SW480 (cell line): ENCODE results near the gene FAAP100.

Experiments
- DNase-seq: peaks from one replicate; pipeline ENCODE4 v3.0.0-alpha.2; 2016; ENCODE audit warnings: low spot score

The FAAP100 gene

GRCh38 chr17:81524865-81525159 is 27.3 kb downstream of the FAAP100 start:
- no peak for DNase-seq

- DNase-seq = no peak
Measured at GRCh38 chr17:81524039-81524864, 27.9 kb downstream of the FAAP100 start.

- no peak for DNase-seq
Measured at GRCh38 chr17:81523402-81524038, 28.6 kb downstream of the FAAP100 start.

- no peak for DNase-seq
Measured at GRCh38 chr17:81522491-81523401, 29.4 kb downstream of the FAAP100 start.

- DNase-seq = no peak
Measured at GRCh38 chr17:81520021-81520901, 31.9 kb downstream of the FAAP100 start.

- peak; percentile 85 for DNase-seq
Measured at GRCh38 chr17:81519284-81520020, 32.7 kb downstream of the FAAP100 start.

- peak; percentile 54 for DNase-seq
Measured at GRCh38 chr17:81518785-81519283, 33.3 kb downstream of the FAAP100 start.

- DNase-seq = no peak
Measured at GRCh38 chr17:81518113-81518784, 33.9 kb downstream of the FAAP100 start.

GRCh38 chr17:81517339-81518112 is 34.6 kb downstream of the FAAP100 start:
- no peak for DNase-seq

GRCh38 chr17:81517009-81517338 is 35.2 kb downstream of the FAAP100 start:
- DNase-seq = no peak

GRCh38 chr17:81516439-81516838 is 35.7 kb downstream of the FAAP100 start:
- DNase-seq = no peak

- DNase-seq = no peak
Measured at GRCh38 chr17:81515530-81516041, 36.6 kb downstream of the FAAP100 start.

- peak; percentile 83 for DNase-seq
Measured at GRCh38 chr17:81514739-81515529, 37.2 kb downstream of the FAAP100 start.

GRCh38 chr17:81514489-81514738 is 37.7 kb downstream of the FAAP100 start:
- no peak for DNase-seq

- DNase-seq = peak; percentile 80
Measured at GRCh38 chr17:81513753-81514488, 38.2 kb downstream of the FAAP100 start.

- DNase-seq = peak; percentile 84
Measured at GRCh38 chr17:81513372-81513752, 38.8 kb downstream of the FAAP100 start.

- DNase-seq = peak; percentile 90
Measured at GRCh38 chr17:81512562-81513371, 39.4 kb downstream of the FAAP100 start, which contains the start of gene ACTG1. Gene ACTG1, minus strand, starts transcription at chr17:81512799. Its CDS starts 445 bp downstream, at chr17:81512354.
